Heart left ventricle (tissue), 16 donors: ENCODE results near the gene IGSF11. TPM values are rescaled to one million over a fixed set of nuclear protein-coding genes. Genes with fewer than 3 reads are reported as not detected.
"Not testable (repeated sequence)": the region's sequence is repeated elsewhere in the genome, so short reads cannot be mapped to it uniquely, and the experiment has no call there.

Source experiments
- ATAC-seq, 4 donors: fragments of 200-7000 bp; cut with Tn5 transposase; one replicate each; pipeline ENCODE4 v1.9.1; 2020 to 2022; ENCODE audit warnings: moderate library complexity in 4 of 4, mild to moderate bottlenecking in 3 of 4, moderate number of reproducible peaks in 1 of 4
- DNase-seq, 5 donors: peaks; one replicate each; pipeline ENCODE4 v3.0.0-alpha.2; 2020
- H3K27ac ChIP-seq, 12 donors: fragments of 200-600 bp; sonication (generic) in 4 of 12; one replicate each; pipeline versions ENCODE4 v1.5.0 to v1.8.0; 2016 to 2022; ENCODE audit warnings: mild to moderate bottlenecking in 2 of 12
- H3K27me3 ChIP-seq, 9 donors: fragments of 200-600 bp; sonication (generic) in 2 of 9; one replicate each; pipeline versions ENCODE4 v1.5.1 to v1.8.0; 2016 to 2022; ENCODE audit warnings: mild to moderate bottlenecking in 3 of 9
- H3K36me3 ChIP-seq, 9 donors: fragments of 200-600 bp; sonication (generic) in 2 of 9; one replicate each; pipeline versions ENCODE4 v1.5.0 to v1.8.0; 2018 to 2022; ENCODE audit warnings: mild to moderate bottlenecking in 2 of 9
- H3K4me1 ChIP-seq, 12 donors: fragments of 200-600 bp; sonication (generic) in 4 of 12; one replicate each; pipeline versions ENCODE4 v1.5.0 to v1.8.0; 2016 to 2022; ENCODE audit warnings: mild to moderate bottlenecking in 3 of 12
- H3K4me3 ChIP-seq, 12 donors: fragments of 200-600 bp; sonication (generic) in 4 of 12; one replicate each; pipeline versions ENCODE4 v1.5.0 to v1.8.0; 2017 to 2022; ENCODE audit warnings: mild to moderate bottlenecking in 9 of 12, moderate library complexity in 4 of 12
- H3K9me3 ChIP-seq, 12 donors: fragments of 200-600 bp; sonication (generic) in 4 of 12; one replicate each; pipeline versions ENCODE4 v1.5.0 to v1.8.0; 2016 to 2022; ENCODE audit warnings: mild to moderate bottlenecking in 1 of 12
- CTCF ChIP-seq, 12 donors: fragments of 200-600 bp; sonication (generic) in 4 of 12; IDR thresholded peaks; one replicate each; pipeline versions ENCODE4 v1.5.0 to v1.8.0; 2018 to 2022; ENCODE audit warnings: antibody characterized with exemption in 12 of 12, mild to moderate bottlenecking in 5 of 12
- POLR2A ChIP-seq, 2 donors: fragments of 450-650 bp; IDR thresholded peaks; one replicate each; pipeline ENCODE4 v1.6.1; 2017; ENCODE audit warnings: antibody characterized with exemption in 2 of 2, mild to moderate bottlenecking in 2 of 2, moderate library complexity in 2 of 2
- WGBS, 4 donors: extraction: QIAGEN DNeasy Blood & Tissue Kit in 2 of 4; methylation state at CpG; one replicate each; pipeline versions ENCODE4 v1.1.5 to v1.1.7; 2013 to 2018; 5-methylcytosine and 5-hydroxymethylcytosine counted together
- intact Hi-C, 10 donors: fragments of 100-400 bp; cut with DNase I; formaldehyde crosslinking; loops; one replicate each; pipeline versions ENCODE4 v1.11.1 to v1.14.2; 2022
- long read RNA-seq, 3 donors: library from polyadenylated mRNA; unstranded; transcript quantifications; one replicate each; pipeline ENCODE4 v2.0.0, GENCODE V29; 2020 to 2021
- polyA plus RNA-seq, 2 donors: library from polyadenylated mRNA; stranded (reverse); fragments of 200-250 nt; gene quantifications; one replicate each; pipeline ENCODE4 v1.2.3, GENCODE V29; 2013
- total RNA-seq, 9 donors: library from RNA; depleted of rRNA in 2 of 9; stranded (reverse); fragments of >200 nt in 2 of 9; fragmentation: NEBNext Ultra II Directional in 3 of 9; extraction: Animal tissue kit (Norgen Biotek cat#: 25700) in 3 of 9; gene quantifications; one replicate each; pipeline versions ENCODE4 v1.1.0 to v1.2.4, GENCODE V29; 2016 to 2023
- donor health status: ischemic (EF 13 %, LVEDD 7.1; RV severe dilation, severe dysfunction).
- donor health status: healthy with polysubstance abuse.
- donor health status: DM: no; HTN: yes; CAD: no.
- donor health status: DM: no; HTN: no; CAD: no.
- donor health status: ischemic (EF 25% LVEDD 6.9; RV normal size, moderate dysfunction).
- donor health status: ischemic (EF 25% LVEDD 5.7; RV mildly dilated, moderate dysfunction).
- donor health status: healthy.
- donor health status: DM: yes; HTN: yes; CAD: no.
- donor health status: ischemic (EF 35%, LVEDD 5.7; RV mildly dilated, moderate dysfunction).
- donor health status: nonischemic (EF 11% LVEDD 7.7; RV severe dilation, severe dysfunction).
- donor health status: DM: yes; HTN: yes; CAD: no.
- donor health status: PGD.
- donor health status: ischemic (EF 29% LVEDD 5.4; RV normal size, mild dysfunction).
- donor health status: nonischemic (EF 23%, LVEDD 6.1; RV moderate dilation, normal function).

IGSF11 gene
- 1 to 10 TPM in 6 of 9 donors, under 1 TPM in 3; 0.32 to 5.0 (median 1.5) TPM for total RNA-seq
- polyA plus RNA-seq = under 1 TPM; 0.33 to 0.57 TPM
- long read RNA-seq, donor 1 = 0 reads
- long read RNA-seq, donor 2 = 0 reads
- long read RNA-seq, donor 3, partial matches to known transcripts = 0 of 1 reads
- long read RNA-seq, donor 3, other reads (novel, unspliced or antisense) = 1 of 1 reads

GRCh38 chr3:119034256-119035013 lies at the start of gene IGSF11:
Gene IGSF11 (minus strand): TSS chr3:119034846. CDS start chr3:119034582, 264 bp downstream.
- Histone ChIP-seq H3K9me3 (no peaks in the 10 kb centered on the region), H3K4me3 (peak within 1 kb of the TSS; percentile 42 to 79 (median 59)), H3K27ac (peak within 1 kb of the TSS in 4 of 12 donors; percentile 33 to 62 (median 48)), H3K4me1 (peaks cover 0 to 13% (median 0%) of the 10 kb centered on the region in 12 donors), H3K27me3 (peaks cover 0 to 57% (median 4%) of the 10 kb centered on the region in 9 donors), H3K36me3 (no peaks in the 10 kb centered on the region)
- DNase-seq (peak; percentile 47 to 80 (median 59)), ATAC-seq (peak; percentile 86 to 99 (median 94))
- intact Hi-C loops = loop anchor here (1.0 to 10.0 kb wide), 6 partner anchors 58 to 150 kb away; no protein-coding TSS in a partner anchor
- WGBS, 4 donors = 0 to 1% (median 1%) methylated on average over 35 to 80 of the region's 80 CpGs
- peak in 11 of 12 donors; percentile 26 to 73 (median 63) for TF ChIP-seq CTCF (IDR thresholded peaks at IDR 0.05)
- no peak for TF ChIP-seq POLR2A (IDR thresholded peaks at IDR 0.05)

GRCh38 chr3:119080364-119080763 lies 45.7 kb upstream of the IGSF11 start:
- Histone ChIP-seq H3K27ac (no peak overlapping the region), H3K36me3 (no peaks in the 10 kb centered on the region), H3K4me1 (no peaks in the 10 kb centered on the region), H3K4me3 (no peak overlapping the region), H3K27me3 (no peaks in the 10 kb centered on the region), H3K9me3 (peaks cover 0 to 7% (median 0%) of the 10 kb centered on the region in 12 donors)
- DNase-seq (no peak), ATAC-seq (no peak)
- WGBS, 4 donors = 83 to 94% (median 91%) methylated on average over 1 of the region's 1 CpG
- TF ChIP-seq POLR2A (IDR thresholded peaks at IDR 0.05) (no peak), CTCF (IDR thresholded peaks at IDR 0.05) (no peak)
- intact Hi-C loops = no loop called here

- intact Hi-C loops = no loop called here
- TF ChIP-seq CTCF (IDR thresholded peaks at IDR 0.05) = no peak
- no peak for TF ChIP-seq POLR2A (IDR thresholded peaks at IDR 0.05)
- WGBS, 4 donors = 91 to 93% (median 92%) methylated on average over 16 to 36 of the region's 36 CpGs
- ATAC-seq (no peak), DNase-seq (peak in 1 of 5 donors; percentile 55)
- Histone ChIP-seq H3K27ac (no peak overlapping the region), H3K36me3 (no peaks in the 10 kb centered on the region), H3K4me3 (no peak overlapping the region), H3K9me3 (peaks cover 0 to 7% (median 0%) of the 10 kb centered on the region in 12 donors), H3K27me3 (no peaks in the 10 kb centered on the region), H3K4me1 (no peaks in the 10 kb centered on the region)
These were observed 38.8 kb upstream of the IGSF11 start for GRCh38 chr3:119073258-119074001.

- DNase-seq, H3K4me3 ChIP-seq, ATAC-seq, H3K27me3 ChIP-seq, H3K27ac ChIP-seq, H3K36me3 ChIP-seq, H3K4me1 ChIP-seq, H3K9me3 ChIP-seq, intact Hi-C loops: not testable (repeated sequence)
- WGBS, 4 donors = 91 to 98% (median 96%) methylated on average over 15 of the region's 15 CpGs
These were observed 37.8 kb upstream of the IGSF11 start for GRCh38 chr3:119072451-119072850.
